GM18517 (cell line): ENCODE data around the gene PRKCA.
"Not testable (repeated sequence)": the region's sequence is repeated elsewhere in the genome, so short reads cannot be mapped to it uniquely, and the experiment has no call there.

Source experiments
- ATAC-seq: cut with Tn5 transposase; IDR thresholded peaks from one replicate; pipeline ENCODE4 v1.9.1; 2021; ENCODE audit warnings: mild to moderate bottlenecking, moderate library complexity; ENCODE audit not compliant: unreplicated experiment

Gene PRKCA

GRCh38 chr17:66301864-66302741, at the start of gene PRKCA:
TSS of gene PRKCA (plus strand) at chr17:66302613.
- peak; percentile 60 for ATAC-seq

GRCh38 chr17:66253458-66253857, 49.0 kb upstream of the PRKCA start:
- not testable (repeated sequence) for ATAC-seq

GRCh38 chr17:66255112-66255511, 47.3 kb upstream of the PRKCA start:
- ATAC-seq = no peak

- no peak for ATAC-seq
Measured at GRCh38 chr17:66255527-66255971, 46.9 kb upstream of the PRKCA start.

- no peak for ATAC-seq
Measured at GRCh38 chr17:66260275-66260674, 42.1 kb upstream of the PRKCA start.

GRCh38 chr17:66260688-66261087, 41.7 kb upstream of the PRKCA start:
- no peak for ATAC-seq

GRCh38 chr17:66262767-66263166, 39.6 kb upstream of the PRKCA start:
- no peak for ATAC-seq

GRCh38 chr17:66264696-66265095, 37.7 kb upstream of the PRKCA start:
- ATAC-seq = no peak

- no peak for ATAC-seq
Measured at GRCh38 chr17:66268247-66268927, 34.0 kb upstream of the PRKCA start.

GRCh38 chr17:66270106-66270505, 32.3 kb upstream of the PRKCA start:
- ATAC-seq = no peak

GRCh38 chr17:66271512-66271911, 30.9 kb upstream of the PRKCA start:
- no peak for ATAC-seq

GRCh38 chr17:66272811-66273585, 29.4 kb upstream of the PRKCA start:
- no peak for ATAC-seq

GRCh38 chr17:66273586-66273848, 28.9 kb upstream of the PRKCA start:
- no peak for ATAC-seq

GRCh38 chr17:66275651-66276050, 26.8 kb upstream of the PRKCA start:
- ATAC-seq = no peak

- no peak for ATAC-seq
Measured at GRCh38 chr17:66276328-66276937, 26.0 kb upstream of the PRKCA start.

- no peak for ATAC-seq
Measured at GRCh38 chr17:66277191-66277590, 25.2 kb upstream of the PRKCA start.

- no peak for ATAC-seq
Measured at GRCh38 chr17:66281661-66282369, 20.6 kb upstream of the PRKCA start.

- no peak for ATAC-seq
Measured at GRCh38 chr17:66283296-66283934, 19.0 kb upstream of the PRKCA start.

- ATAC-seq = no peak
Measured at GRCh38 chr17:66283971-66284370, 18.4 kb upstream of the PRKCA start.

- no peak for ATAC-seq
Measured at GRCh38 chr17:66285149-66285548, 17.3 kb upstream of the PRKCA start.
